Measurements from ENCODE around the gene SNUPN.
"Not testable (repeated sequence)": the region's sequence is repeated elsewhere in the genome, so short reads cannot be mapped to it uniquely, and the experiment has no call there.

The SNUPN gene

DNA sequence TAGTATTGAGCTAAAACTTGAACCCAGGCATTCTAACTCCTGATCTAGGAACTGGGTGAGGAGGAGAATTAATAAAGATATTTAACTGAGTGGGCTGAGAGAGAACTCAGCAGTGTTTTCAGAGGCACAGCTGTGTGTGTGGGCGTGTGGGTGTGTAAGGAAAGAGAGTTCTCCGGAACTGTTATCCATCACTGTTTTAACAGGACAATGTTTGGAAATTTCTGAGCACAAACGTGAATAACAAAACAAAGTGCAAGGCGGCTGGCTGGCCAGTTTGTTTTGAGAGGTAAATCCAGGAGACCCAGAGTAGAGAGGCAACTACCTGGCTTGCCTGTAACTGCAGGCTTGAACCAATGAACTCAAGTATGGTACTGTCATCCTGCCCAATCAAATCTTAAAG, 41.4 kb downstream of the SNUPN start:
- DNase-seq (ENCODE audit: low spot score) (no peak), FAIRE-seq (no peak)

DNA sequence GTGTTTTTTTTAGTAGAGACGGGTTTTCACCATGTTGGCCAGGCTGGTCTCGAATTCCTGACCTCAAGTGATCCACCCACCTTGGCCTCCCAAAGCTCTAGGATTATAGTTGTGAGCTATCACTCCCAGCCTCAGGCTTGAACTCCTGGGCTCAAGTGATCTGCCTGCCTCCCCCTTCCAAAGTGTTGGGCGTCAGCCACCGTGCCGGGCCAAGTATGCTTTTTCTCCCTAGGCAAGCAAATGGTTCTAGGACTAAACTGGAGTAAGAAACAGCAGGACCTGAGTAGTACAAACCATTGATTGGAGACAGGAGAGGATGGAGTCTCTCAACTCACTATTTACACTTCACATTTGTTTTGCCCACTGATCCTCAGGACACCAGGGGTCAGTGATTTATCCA, 41.8 kb downstream of the SNUPN start:
- no peak for DNase-seq (ENCODE audit: low spot score)
- no peak for FAIRE-seq

DNA sequence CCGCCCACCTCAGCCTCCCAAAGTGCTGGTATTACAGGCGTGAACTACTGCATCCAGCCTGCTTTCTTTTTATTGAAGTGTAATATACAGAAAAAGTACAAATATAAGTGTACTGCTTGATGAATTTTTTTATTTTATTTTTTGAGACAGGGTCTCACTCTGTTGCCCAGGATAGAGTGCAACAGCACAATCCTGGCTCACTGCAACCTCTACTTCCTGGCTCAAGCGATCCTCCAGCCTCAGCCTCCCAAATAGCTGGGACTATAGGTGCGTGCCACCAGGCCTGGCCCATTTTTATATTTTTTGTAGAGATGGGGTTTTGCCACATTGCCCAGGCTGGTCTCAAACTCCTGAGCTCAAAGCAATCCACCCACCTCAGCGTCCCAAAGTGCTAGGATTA, 42.6 kb downstream of the SNUPN start:
- FAIRE-seq; DNase-seq (ENCODE audit: low spot score): not testable (repeated sequence)

DNA sequence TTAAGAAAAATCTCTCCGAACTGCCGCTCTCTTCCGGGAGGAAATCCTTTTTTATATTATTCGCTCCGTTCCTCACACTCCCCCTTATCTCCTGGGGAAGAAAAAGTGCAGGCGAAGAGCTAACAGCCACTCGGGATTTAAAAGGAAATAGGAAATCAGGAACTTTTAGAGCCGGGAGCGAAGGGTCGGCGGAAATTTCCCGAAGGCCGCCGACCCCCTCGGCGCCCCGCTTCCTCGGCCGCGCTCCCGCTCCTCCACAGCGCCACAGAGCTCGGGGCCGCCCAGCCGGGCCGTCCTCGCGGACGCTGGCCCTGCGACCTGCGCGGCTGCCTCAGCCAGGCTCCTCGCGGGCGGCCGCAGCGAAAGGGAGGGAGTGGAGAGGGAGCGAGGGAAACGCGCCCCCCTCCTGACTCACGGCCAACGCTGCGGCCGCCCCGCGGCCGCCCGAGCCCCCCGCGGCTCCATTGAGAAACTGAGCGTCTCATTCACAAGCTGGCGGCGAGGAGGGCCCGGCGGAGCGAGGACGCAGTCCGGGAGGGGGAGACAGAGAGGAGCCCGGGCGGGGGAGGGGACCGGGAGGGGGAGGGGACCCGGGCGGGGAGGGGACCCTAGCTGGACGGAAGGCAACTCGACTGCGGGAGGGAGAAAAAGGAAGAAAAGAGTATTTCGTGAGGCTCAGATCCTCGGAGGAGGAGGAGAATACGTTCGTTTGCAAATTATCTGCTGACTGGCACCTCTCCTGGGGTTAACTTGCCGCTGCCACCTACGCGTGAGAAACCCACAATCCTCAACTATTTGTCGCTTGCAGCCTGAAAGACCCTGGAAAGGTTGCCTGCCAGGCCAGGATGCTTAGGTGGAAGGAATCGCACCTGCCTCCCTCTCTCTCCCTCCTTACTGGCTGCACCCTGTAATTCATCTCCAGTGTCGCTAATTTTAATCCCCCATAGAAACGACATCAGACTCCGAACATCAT, 46.3 kb downstream of the SNUPN start, which contains the start of gene PTPN9:
Gene PTPN9 (minus strand): TSS at position 368 of the 973 bp plus-strand sequence. CDS start 539 bp downstream, outside the sequence.
- peak; percentile 89 for DNase-seq (ENCODE audit: low spot score)
- no peak for FAIRE-seq

DNA sequence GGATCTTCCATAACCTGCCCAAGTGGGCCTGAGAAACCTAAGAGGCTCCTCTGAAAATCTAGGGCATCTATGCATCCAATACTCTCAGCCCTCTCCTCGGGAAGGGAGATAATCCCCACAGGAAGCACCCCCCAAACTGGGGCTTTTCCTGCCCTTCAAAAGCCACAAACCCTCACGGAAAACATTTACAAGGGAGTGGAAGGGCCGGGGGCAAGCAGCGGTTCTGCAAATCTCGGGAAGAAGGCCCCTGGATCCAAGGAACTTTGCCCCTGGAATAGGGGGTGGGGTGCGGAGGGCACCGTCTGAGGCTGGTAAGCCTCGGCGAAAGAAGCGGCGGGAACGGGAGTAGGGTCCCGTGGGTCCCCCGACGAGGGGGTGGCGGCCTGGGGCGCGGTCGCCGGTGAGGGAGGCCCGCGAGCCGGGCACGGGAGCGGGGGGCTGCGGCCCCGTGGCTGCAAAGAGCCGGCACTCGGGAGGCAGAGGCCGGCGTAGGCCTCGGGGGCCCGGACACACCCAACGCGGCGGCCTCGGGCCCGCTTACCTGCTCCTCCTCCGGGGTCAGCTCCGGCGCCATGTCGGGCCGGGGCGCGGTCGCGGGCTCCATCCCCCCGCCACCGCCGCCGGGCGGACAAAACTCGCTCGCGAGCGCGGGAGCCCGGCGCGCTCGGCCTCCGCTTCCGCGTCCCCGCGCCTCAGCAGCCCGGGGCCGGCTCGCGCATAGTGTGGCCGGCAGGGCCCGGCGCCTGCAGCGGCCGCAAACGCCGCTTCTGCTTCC, 47.2 kb downstream of the SNUPN start:
- FAIRE-seq (no peak), DNase-seq (ENCODE audit: low spot score) (peak; percentile 55)

DNA sequence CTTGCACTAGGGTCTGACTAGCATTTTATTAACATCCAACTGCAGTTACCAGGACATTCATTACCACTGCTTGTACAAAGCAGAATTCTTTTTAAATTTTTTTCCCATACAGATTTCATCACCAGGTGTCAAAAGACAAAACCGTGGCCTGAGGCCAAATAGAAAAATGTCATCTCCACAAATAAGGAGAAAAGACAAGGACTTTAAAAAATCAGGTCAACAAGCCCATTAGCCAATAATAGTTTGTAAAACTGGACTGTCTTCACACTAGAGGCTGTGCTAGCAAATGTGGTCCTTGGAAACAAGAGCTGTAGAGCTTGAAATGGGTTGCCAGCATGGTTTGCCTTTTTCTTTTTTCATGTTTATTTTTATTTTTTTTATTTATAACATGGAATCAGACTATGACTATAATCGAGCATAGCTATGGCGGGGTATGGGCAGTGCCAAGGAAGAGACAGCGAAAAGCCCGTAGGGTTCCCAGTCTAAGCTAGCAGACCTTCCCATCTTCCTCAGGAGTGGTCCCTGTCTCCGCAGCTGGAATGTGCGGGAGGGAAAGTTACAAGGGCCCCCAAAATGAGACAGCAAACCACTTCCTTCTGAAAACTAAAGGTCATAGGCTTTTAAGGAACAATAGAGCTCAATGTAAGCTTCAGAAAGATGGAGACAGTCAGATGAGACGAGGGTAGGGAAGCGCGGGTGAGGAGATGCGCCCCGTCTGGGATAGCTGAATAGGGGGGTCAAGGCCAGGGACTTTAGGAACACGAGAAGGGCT, 47.9 kb downstream of the SNUPN start:
- FAIRE-seq (no peak), DNase-seq (ENCODE audit: low spot score) (peak; percentile 22)

DNA sequence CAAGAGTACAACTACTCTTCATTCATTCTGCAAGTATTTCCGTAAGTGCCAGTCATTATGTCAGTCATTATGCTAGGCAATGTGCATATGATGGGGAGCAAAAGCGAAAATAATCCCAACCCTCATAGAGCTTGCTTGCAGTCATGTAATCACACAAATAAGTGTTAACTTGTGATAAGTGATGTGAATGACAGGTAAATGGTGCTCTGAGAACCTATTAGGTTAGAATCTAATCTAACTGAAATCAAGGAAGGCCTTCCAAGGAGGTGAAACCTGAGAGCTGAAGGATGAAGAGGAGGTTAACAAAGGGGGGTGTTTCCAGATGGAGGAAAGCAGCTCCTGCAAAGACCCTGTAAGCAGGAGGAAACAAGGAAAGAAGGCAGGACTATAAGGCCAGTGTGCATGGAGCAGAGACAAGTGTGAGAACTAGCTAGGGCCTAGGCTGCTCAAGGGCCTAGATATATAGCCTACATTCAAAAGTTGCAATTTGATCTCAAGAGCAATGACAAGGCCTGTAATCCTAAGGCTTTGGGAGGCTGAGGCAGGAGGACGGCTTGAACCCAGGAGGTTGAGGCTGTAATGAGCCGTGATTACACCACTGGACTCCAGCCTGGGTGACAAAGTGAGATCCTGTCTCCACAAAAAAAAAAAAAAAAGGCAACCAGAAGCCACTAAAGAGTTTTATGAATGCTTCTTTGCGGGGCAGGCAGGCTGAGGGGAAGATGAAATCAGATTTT, 51.7 kb downstream of the SNUPN start:
- DNase-seq (ENCODE audit: low spot score) (no peak), FAIRE-seq (no peak)

DNA sequence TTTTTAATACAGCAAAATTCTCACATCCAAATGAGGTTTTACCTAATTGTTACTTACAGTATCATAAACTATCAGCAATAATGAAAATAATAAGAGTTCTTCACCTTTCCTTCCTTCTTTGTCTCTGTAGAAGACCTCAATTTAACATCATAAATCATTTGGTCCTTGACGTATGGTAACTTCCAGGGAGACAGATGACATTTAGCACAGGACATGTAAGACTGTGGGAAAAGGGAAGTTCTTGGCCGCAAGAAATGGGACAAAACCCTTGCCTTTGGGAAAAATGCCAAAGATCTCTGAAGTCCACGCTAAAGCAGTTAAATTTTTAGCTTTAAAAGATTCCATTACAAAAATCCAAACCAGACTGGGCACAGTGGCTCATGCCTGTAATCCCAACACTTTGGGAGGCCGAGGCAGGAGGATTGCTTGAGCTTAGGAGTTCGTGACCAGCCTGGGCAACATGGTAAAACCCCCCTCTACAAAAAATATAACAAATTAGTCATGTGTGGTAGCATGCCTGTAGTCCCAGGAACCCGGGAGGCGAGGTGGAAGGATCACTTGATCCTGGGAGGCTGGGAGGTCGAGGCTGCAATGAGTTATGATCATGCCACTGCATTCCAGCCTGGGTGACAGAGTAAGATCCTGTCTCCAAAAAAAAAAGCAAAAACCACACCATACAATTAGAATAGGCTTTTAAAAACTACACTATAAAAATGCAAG, 55.2 kb downstream of the SNUPN start:
- no peak for DNase-seq (ENCODE audit: low spot score)
- no peak for FAIRE-seq

DNA sequence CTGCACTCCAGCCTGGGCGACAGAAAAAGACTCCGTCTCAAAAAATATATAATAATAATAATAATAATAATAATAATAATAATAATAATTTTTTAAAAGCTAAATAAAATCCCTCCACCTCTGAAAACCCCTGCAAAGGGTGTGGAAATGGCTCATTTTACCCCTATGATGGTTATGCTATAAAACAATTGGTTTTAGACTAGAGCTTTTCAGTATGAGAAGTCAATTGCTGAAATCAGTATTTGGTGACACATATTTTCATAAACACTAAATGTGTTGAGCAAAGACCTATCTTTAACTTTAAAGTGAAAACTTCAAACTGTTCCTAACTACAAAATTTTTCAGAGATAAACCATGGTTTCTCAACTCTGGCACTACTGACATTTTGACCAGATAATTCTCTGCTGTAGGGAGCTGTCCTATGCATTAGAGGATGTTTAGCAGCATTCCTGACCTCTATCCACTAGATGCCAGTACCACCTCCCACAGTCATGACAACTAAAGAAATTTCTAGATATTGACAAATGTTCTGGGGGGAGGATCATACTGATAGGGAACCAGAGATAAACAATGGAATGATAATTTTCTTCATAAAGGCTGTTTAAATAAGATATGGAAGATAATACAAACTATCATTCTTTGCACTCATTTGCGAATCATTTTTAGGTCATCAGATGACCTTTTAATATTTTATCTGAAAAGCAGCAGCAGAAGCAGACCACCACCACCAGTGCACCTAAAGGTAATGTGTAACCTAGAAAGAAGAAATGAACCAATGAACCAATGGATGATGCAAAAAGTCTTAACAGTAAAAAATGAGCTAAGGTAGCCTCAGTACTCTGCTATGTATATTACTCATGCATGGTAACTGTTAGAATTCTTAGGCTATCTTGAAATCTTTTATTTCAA, 60.2 kb downstream of the SNUPN start:
- no peak for FAIRE-seq
- DNase-seq (ENCODE audit: low spot score) = no peak

DNA sequence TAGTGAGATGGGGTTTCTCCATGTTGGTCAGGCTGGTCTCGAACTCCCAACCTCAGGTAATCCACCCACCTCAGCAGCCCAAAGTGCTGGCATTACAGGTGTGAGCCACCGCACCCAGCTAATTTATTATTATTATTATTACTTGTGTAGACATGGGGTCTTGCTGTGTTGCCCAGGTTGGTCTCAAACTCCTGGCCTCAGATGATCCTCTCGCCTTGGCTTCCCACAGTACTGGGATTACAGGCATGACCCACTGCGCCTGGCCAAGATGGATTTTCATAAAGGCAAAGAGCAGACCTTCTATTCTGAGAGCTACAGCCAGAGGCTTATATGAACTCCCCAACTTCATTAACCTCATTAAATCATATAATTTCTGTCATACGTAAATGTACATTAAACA, 63.6 kb downstream of the SNUPN start:
- DNase-seq (ENCODE audit: low spot score) (no peak), FAIRE-seq (no peak)

DNA sequence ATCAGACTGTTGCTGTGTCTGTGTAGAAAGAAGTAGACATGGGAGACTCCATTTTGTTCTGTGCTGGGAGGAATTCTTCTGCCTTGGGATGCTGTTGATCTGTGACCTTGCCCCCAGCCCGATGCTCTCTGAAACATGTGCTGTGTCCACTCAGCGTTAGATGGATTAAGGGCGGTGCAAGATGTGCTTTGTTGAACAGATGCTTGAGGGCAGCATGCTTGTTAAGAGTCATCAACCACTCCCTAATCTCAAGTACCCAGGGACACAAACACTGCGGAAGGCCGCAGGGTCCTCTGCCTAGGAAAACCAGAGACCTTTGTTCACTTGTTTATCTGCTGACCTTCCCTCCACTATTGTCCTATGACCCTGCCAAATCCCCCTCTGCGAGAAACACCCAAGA, 66.2 kb downstream of the SNUPN start:
- not testable (repeated sequence) for FAIRE-seq; DNase-seq (ENCODE audit: low spot score)

DNA sequence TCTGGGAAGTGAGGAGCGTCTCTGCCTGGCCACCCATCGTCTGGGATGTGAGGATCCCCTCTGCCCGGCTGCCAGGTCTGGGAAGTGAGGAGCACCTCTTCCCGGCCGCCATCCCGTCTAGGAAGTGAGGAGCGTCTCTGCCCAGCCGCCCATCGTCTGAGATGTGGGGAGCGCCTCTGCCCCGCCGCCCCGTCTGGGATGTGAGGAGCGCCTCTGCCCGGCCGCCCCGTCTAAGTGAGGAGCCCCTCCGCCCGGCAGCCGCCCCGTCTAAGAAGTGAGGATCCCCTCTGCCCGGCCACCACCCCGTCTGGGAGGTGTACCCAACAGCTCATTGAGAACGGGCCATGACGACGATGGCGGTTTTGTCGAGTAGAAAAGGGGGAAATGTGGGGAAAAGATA, 66.6 kb downstream of the SNUPN start:
- FAIRE-seq; DNase-seq (ENCODE audit: low spot score): not testable (repeated sequence)

DNA sequence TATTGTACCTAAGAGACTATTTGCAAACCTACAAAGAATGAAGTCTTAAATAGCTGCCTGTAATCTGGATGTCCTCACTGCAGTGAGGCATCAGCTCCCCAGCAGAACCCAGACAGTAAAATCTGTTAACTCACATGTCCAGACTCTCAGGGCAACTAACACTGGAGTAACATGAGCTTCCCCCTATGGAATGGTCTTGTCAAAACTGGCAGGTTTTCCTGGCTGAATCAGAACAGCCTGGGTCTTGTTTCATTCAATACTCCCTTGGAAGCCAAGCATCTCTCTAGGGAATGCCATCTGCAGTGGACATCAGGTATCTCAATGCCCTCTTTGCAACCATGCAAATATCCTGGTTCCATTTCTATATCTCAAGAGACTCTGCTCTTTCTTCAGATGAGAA, 70.8 kb downstream of the SNUPN start:
- FAIRE-seq = no peak
- DNase-seq (ENCODE audit: low spot score) = no peak

DNA sequence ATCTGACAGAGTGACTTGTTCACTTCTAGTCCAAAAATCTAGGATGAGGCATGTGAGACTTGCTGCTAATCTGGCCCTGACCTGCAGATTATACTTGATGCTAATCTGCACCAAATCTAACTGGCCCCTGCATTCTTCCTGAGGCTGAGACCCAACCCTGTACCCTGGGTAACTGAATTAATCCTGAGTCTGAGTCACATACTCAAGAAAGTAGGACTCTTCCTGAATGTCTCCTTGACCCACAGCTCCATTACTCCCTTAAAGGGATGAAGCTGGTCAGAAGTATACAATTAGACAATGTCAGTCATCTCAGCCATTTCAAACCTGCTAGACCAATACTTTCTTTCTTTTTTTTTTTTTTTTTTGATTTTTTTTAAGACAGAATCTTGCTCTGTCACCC, 71.9 kb downstream of the SNUPN start:
- DNase-seq (ENCODE audit: low spot score) (no peak), FAIRE-seq (no peak)

DNA sequence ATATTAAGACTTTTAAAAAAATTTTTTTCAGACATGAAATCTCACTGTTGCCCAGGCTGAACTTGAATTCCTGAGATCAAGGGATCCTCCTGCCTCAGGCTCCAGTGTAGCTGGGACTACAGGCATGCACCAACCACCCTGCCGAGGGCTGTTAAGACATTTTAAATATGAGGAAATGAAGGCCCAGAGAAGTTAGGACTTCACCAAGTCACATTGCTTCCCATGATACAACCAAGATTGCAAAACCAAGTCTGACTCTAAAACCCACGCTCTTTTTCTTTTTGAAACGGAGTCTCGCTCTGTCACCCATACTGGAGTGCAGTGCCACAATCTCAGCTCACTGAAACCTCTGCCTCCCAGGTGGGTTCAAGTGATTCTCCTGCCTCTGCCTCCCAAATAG, 74.4 kb downstream of the SNUPN start:
- FAIRE-seq = no peak
- DNase-seq (ENCODE audit: low spot score) = no peak
